ENCODE measurements around the gene USB1. TPM values are rescaled to one million over a fixed set of nuclear protein-coding genes. Genes with fewer than 3 reads are reported as not detected.

Gene USB1
- total RNA-seq, 1 donor from 2014 or later: 79.5 TPM

DNA sequence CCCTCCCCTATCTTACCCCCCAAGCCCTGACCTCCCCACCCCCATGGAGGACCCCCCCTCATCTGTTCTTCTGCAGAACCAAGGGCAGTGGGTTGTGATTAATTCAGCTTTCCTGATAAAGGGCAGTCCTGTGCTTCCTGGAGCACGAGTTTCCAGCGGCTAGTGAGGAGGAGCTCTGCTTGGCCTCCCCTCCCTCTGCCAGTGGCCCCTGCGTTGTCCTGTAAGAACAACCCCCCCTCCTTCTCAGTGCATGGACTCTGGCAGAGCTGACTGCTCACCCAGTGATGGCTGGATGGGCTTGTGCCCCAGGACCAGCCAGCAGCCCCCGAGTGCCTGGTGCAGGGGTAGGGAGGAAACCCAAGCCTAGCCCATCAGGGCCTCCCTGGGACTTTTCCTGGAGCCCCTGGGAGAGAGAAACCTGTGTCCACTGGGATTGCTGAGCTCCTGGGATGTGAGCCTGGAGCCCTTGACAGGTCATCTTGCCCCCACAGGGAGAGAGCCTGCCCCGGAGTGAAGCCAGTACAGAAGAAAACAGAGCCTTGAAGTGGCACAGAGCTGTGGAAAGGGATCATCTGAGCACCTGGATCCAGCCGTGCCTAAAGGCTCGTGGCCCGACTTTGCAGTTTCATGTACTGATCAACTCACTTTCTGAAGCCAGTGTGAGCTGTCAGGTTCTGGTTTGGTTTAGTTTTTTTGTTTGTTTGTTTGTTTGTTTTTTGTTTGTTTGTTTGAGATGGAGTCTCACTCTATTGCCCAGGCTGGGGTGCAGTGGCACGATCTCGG, 50.8 kb downstream of the USB1 start:
- no peak for DNase-seq (ENCODE audit: low spot score)
- Mint-ChIP-seq H3K9me3 (ENCODE audit: unreplicated experiment) (no peaks in the 10 kb centered on the region), H3K4me1 (ENCODE audit: unreplicated experiment) (peaks cover 38% of the 10 kb centered on the region)

GRCh38 chr16:58053682-58054005, 52.4 kb downstream of the USB1 start:
- H3K4me1 Mint-ChIP-seq (ENCODE audit: unreplicated experiment): peaks cover 27% of the 10 kb centered on the region
- TF ChIP-seq, protein P1, sequence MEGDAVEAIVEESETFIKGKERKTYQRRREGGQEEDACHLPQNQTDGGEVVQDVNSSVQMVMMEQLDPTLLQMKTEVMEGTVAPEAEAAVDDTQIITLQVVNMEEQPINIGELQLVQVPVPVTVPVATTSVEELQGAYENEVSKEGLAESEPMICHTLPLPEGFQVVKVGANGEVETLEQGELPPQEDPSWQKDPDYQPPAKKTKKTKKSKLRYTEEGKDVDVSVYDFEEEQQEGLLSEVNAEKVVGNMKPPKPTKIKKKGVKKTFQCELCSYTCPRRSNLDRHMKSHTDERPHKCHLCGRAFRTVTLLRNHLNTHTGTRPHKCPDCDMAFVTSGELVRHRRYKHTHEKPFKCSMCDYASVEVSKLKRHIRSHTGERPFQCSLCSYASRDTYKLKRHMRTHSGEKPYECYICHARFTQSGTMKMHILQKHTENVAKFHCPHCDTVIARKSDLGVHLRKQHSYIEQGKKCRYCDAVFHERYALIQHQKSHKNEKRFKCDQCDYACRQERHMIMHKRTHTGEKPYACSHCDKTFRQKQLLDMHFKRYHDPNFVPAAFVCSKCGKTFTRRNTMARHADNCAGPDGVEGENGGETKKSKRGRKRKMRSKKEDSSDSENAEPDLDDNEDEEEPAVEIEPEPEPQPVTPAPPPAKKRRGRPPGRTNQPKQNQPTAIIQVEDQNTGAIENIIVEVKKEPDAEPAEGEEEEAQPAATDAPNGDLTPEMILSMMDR (IDR thresholded peaks at IDR 0.05; ENCODE audit: unreplicated experiment): no peak
- H3K4me3 Mint-ChIP-seq (ENCODE audit: unreplicated experiment): no peak overlapping the region
- DNase-seq (ENCODE audit: low spot score): no peak
- no peaks in the 10 kb centered on the region for H3K9me3 Mint-ChIP-seq (ENCODE audit: unreplicated experiment)
- H3K36me3 Mint-ChIP-seq (ENCODE audit: low read depth, unreplicated experiment): no peaks in the 10 kb centered on the region
- H3K27me3 Mint-ChIP-seq (ENCODE audit: unreplicated experiment): peaks cover 4% of the 10 kb centered on the region
- no peak overlapping the region for H3K27ac Mint-ChIP-seq (ENCODE audit: unreplicated experiment)

More for the DNA sequence above, 50.8 kb downstream of the USB1 start:
- TF ChIP-seq, protein P1 (IDR thresholded peaks at IDR 0.05; ENCODE audit: unreplicated experiment): no peak
- Mint-ChIP-seq H3K4me3 (ENCODE audit: unreplicated experiment) (no peak overlapping the region), H3K27me3 (ENCODE audit: unreplicated experiment) (peaks cover 10% of the 10 kb centered on the region), H3K36me3 (ENCODE audit: low read depth, unreplicated experiment) (peaks cover 4% of the 10 kb centered on the region), H3K27ac (ENCODE audit: unreplicated experiment) (no peak overlapping the region)

GRCh38 chr16:58054289-58054688, 53.1 kb downstream of the USB1 start:
- DNase-seq (ENCODE audit: low spot score): no peak
- TF ChIP-seq, protein P1 (IDR thresholded peaks at IDR 0.05; ENCODE audit: unreplicated experiment): no peak
- Mint-ChIP-seq H3K4me1 (ENCODE audit: unreplicated experiment) (peaks cover 21% of the 10 kb centered on the region), H3K27ac (ENCODE audit: unreplicated experiment) (no peak overlapping the region), H3K4me3 (ENCODE audit: unreplicated experiment) (no peak overlapping the region), H3K27me3 (ENCODE audit: unreplicated experiment) (peaks cover 4% of the 10 kb centered on the region), H3K9me3 (ENCODE audit: unreplicated experiment) (no peaks in the 10 kb centered on the region), H3K36me3 (ENCODE audit: low read depth, unreplicated experiment) (no peaks in the 10 kb centered on the region)

GRCh38 chr16:58056580-58056979, 55.4 kb downstream of the USB1 start:
- Mint-ChIP-seq H3K9me3 (ENCODE audit: unreplicated experiment) (no peaks in the 10 kb centered on the region), H3K27me3 (ENCODE audit: unreplicated experiment) (no peaks in the 10 kb centered on the region), H3K4me3 (ENCODE audit: unreplicated experiment) (no peak overlapping the region), H3K4me1 (ENCODE audit: unreplicated experiment) (peaks cover 6% of the 10 kb centered on the region), H3K36me3 (ENCODE audit: low read depth, unreplicated experiment) (no peaks in the 10 kb centered on the region), H3K27ac (ENCODE audit: unreplicated experiment) (no peak overlapping the region)
- TF ChIP-seq, protein P1 (IDR thresholded peaks at IDR 0.05; ENCODE audit: unreplicated experiment): no peak
- DNase-seq (ENCODE audit: low spot score): no peak

GRCh38 chr16:58057121-58057520, 55.9 kb downstream of the USB1 start:
- no peak for DNase-seq (ENCODE audit: low spot score)
- no peaks in the 10 kb centered on the region for H3K36me3 Mint-ChIP-seq (ENCODE audit: low read depth, unreplicated experiment)
- H3K27ac Mint-ChIP-seq (ENCODE audit: unreplicated experiment): no peak overlapping the region
- TF ChIP-seq, protein P1 (IDR thresholded peaks at IDR 0.05; ENCODE audit: unreplicated experiment): no peak
- peaks cover 6% of the 10 kb centered on the region for H3K4me1 Mint-ChIP-seq (ENCODE audit: unreplicated experiment)
- H3K4me3 Mint-ChIP-seq (ENCODE audit: unreplicated experiment): no peak overlapping the region
- no peaks in the 10 kb centered on the region for H3K9me3 Mint-ChIP-seq (ENCODE audit: unreplicated experiment)
- H3K27me3 Mint-ChIP-seq (ENCODE audit: unreplicated experiment): no peaks in the 10 kb centered on the region
